GM12801 (cell line): ENCODE results near the gene CD53.

Experiments used
- CTCF ChIP-seq: IDR thresholded peaks from one replicate; pipeline ENCODE4 v1.5.1; 2011; ENCODE audit warnings: control low read depth; ENCODE audit not compliant: insufficient read length; ENCODE audit errors: extremely low read depth

The CD53 gene

GRCh38 chr1:110856410-110856809, 16.5 kb upstream of the CD53 start:
- TF ChIP-seq CTCF: no peak

GRCh38 chr1:110857964-110858948, 14.7 kb upstream of the CD53 start:
- TF ChIP-seq CTCF: no peak

GRCh38 chr1:110859062-110859461, 13.9 kb upstream of the CD53 start:
- no peak for TF ChIP-seq CTCF

- TF ChIP-seq CTCF: no peak
These were observed 12.8 kb upstream of the CD53 start for GRCh38 chr1:110860174-110860573.

- no peak for TF ChIP-seq CTCF
These were observed 8.7 kb upstream of the CD53 start for GRCh38 chr1:110864287-110864686.

- no peak for TF ChIP-seq CTCF
These were observed 2.1 kb upstream of the CD53 start for GRCh38 chr1:110870721-110871388.

- no peak for TF ChIP-seq CTCF
These were observed 593 bp upstream of the CD53 start for GRCh38 chr1:110872366-110872744.
